ENCODE measurements around the gene FAXC.

Gene FAXC

DNA sequence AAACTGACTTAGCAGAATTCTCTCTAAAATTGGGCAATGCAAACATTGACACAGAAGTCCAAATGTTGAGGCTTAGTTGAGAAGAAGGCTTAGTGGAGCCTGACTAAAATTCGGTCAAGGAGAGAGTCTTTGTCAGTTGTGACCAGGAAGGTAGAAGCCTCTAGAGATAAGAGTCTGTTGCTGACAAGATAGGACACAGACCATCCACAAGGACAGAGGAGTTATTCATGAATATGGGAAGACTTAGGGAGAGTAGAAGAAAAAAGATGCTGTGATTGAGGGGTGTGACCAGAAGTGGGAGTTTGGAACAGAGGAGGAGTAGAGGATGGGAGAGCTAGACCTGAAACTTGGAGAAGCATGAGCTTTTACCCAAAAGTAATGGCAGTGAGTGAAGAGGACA lies 7.2 kb upstream of the FAXC start:
- Histone ChIP-seq H3K9ac (ENCODE audit: low read depth, low read length) (no peak overlapping the region), H3K4me2 (ENCODE audit: insufficient read depth, low read length) (no peak overlapping the region), H3K36me3 (ENCODE audit: insufficient read depth, low read length) (no peaks in the 10 kb centered on the region), H3K27me3 (ENCODE audit: insufficient read depth, low read length, poor library complexity) (peaks cover 2% of the 10 kb centered on the region), H3K9me3 (ENCODE audit: insufficient read depth, low read length, severe bottlenecking) (no peaks in the 10 kb centered on the region), H4K20me1 (ENCODE audit: insufficient read depth, low read length) (no peaks in the 10 kb centered on the region), H3K4me3 (ENCODE audit: low read depth in 1 of 2, low read length in 2 of 2) (no peak overlapping the region), H2AFZ (ENCODE audit: low read depth, low read length) (no peak overlapping the region), H3K4me1 (ENCODE audit: insufficient read depth, low read length) (no peaks in the 10 kb centered on the region), H3K79me2 (ENCODE audit: insufficient read depth, low read length) (no peaks in the 10 kb centered on the region), H3K27ac (ENCODE audit: low read length) (no peak overlapping the region)
- TF ChIP-seq EZH2 (IDR thresholded peaks at IDR 0.05; ENCODE audit: borderline replicate concordance, low read depth, low read length, severe bottlenecking) (no peak), CTCF (IDR thresholded peaks at IDR 0.05; ENCODE audit: borderline replicate concordance, extremely low read depth, low read length, poor library complexity, severe bottlenecking) (no peak)
- ATAC-seq (ENCODE audit: insufficient read depth, low read depth): no peak
- DNase-seq: no peak

DNA sequence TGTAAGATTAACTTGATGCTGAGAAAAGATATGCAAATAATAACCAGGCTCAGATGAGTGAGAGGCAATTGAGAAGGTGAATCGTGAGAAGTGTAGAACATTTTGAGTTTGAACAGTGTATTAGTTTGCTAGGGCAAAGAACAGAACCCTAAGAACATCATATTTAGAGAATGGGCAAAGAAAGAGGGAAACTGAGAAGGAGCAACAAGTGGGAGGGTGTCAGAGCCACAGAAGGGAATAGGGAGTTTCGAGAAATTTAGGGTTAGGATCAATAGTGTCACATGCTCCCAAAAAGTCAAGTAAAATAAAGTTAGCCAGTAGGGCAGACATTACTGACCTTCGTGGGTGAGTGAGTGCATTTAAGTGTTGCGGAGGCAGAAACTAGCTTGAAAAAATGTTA lies 5.5 kb upstream of the FAXC start:
- no peak overlapping the region for H3K4me2 ChIP-seq (ENCODE audit: insufficient read depth, low read length)
- no peaks in the 10 kb centered on the region for H3K9me3 ChIP-seq (ENCODE audit: insufficient read depth, low read length, severe bottlenecking)
- no peaks in the 10 kb centered on the region for H4K20me1 ChIP-seq (ENCODE audit: insufficient read depth, low read length)
- TF ChIP-seq EZH2 (IDR thresholded peaks at IDR 0.05; ENCODE audit: borderline replicate concordance, low read depth, low read length, severe bottlenecking) (no peak), CTCF (IDR thresholded peaks at IDR 0.05; ENCODE audit: borderline replicate concordance, extremely low read depth, low read length, poor library complexity, severe bottlenecking) (no peak)
- H3K4me3 ChIP-seq (ENCODE audit: low read depth in 1 of 2, low read length in 2 of 2): no peak overlapping the region
- ATAC-seq (ENCODE audit: insufficient read depth, low read depth): no peak
- H3K9ac ChIP-seq (ENCODE audit: low read depth, low read length): no peak overlapping the region
- H2AFZ ChIP-seq (ENCODE audit: low read depth, low read length): no peak overlapping the region
- H3K79me2 ChIP-seq (ENCODE audit: insufficient read depth, low read length): no peaks in the 10 kb centered on the region
- H3K36me3 ChIP-seq (ENCODE audit: insufficient read depth, low read length): no peaks in the 10 kb centered on the region
- no peak overlapping the region for H3K27ac ChIP-seq (ENCODE audit: low read length)
- no peaks in the 10 kb centered on the region for H3K27me3 ChIP-seq (ENCODE audit: insufficient read depth, low read length, poor library complexity)
- no peaks in the 10 kb centered on the region for H3K4me1 ChIP-seq (ENCODE audit: insufficient read depth, low read length)
- DNase-seq: no peak

GRCh38 chr6:99353126-99353525 lies 3.7 kb upstream of the FAXC start:
- no peak for DNase-seq
- no peaks in the 10 kb centered on the region for H3K36me3 ChIP-seq (ENCODE audit: insufficient read depth, low read length)
- TF ChIP-seq EZH2 (IDR thresholded peaks at IDR 0.05; ENCODE audit: borderline replicate concordance, low read depth, low read length, severe bottlenecking) (no peak), CTCF (IDR thresholded peaks at IDR 0.05; ENCODE audit: borderline replicate concordance, extremely low read depth, low read length, poor library complexity, severe bottlenecking) (no peak)
- H3K4me1 ChIP-seq (ENCODE audit: insufficient read depth, low read length): no peaks in the 10 kb centered on the region
- H3K27ac ChIP-seq (ENCODE audit: low read length): no peak overlapping the region
- no peaks in the 10 kb centered on the region for H3K79me2 ChIP-seq (ENCODE audit: insufficient read depth, low read length)
- H3K9ac ChIP-seq (ENCODE audit: low read depth, low read length): no peak overlapping the region
- H3K27me3 ChIP-seq (ENCODE audit: insufficient read depth, low read length, poor library complexity): no peaks in the 10 kb centered on the region
- H3K4me3 ChIP-seq (ENCODE audit: low read depth in 1 of 2, low read length in 2 of 2): no peak overlapping the region
- peak; percentile 50; the same call in 1 of the 3 replicates for ATAC-seq (ENCODE audit: insufficient read depth, low read depth)
- H3K9me3 ChIP-seq (ENCODE audit: insufficient read depth, low read length, severe bottlenecking): no peaks in the 10 kb centered on the region
- H3K4me2 ChIP-seq (ENCODE audit: insufficient read depth, low read length): no peak overlapping the region
- H4K20me1 ChIP-seq (ENCODE audit: insufficient read depth, low read length): no peaks in the 10 kb centered on the region
- H2AFZ ChIP-seq (ENCODE audit: low read depth, low read length): no peak overlapping the region

DNA sequence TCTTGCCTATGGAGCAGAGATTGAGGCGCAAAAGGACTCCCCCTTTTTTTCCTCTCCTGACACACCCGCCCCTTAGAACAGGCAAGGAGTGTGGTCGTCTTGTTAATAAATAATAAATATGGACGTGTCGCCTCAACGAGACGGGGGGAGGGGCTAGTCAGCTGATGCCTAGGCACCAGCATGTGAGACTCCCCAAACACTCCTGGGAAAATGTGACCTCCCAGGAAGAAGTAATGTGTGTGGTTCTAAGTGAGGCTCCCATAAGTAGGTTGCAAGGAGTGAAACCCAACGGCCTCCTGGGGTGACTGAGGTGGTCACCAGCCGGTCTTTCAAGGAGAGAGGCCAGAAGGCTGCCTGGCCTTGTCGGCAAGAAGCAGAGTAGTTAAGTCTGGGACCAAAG lies 1.1 kb upstream of the FAXC start:
- Histone ChIP-seq H2AFZ (ENCODE audit: low read depth, low read length) (no peak overlapping the region), H3K79me2 (ENCODE audit: insufficient read depth, low read length) (no peaks in the 10 kb centered on the region), H3K9me3 (ENCODE audit: insufficient read depth, low read length, severe bottlenecking) (no peaks in the 10 kb centered on the region), H3K9ac (ENCODE audit: low read depth, low read length) (no peak overlapping the region), H3K4me1 (ENCODE audit: insufficient read depth, low read length) (no peaks in the 10 kb centered on the region), H3K4me3 (ENCODE audit: low read depth in 1 of 2, low read length in 2 of 2) (no peak overlapping the region), H3K27ac (ENCODE audit: low read length) (no peak overlapping the region), H4K20me1 (ENCODE audit: insufficient read depth, low read length) (no peaks in the 10 kb centered on the region), H3K4me2 (ENCODE audit: insufficient read depth, low read length) (no peak overlapping the region), H3K27me3 (ENCODE audit: insufficient read depth, low read length, poor library complexity) (no peaks in the 10 kb centered on the region), H3K36me3 (ENCODE audit: insufficient read depth, low read length) (no peaks in the 10 kb centered on the region)
- ATAC-seq (ENCODE audit: insufficient read depth, low read depth): no peak
- TF ChIP-seq EZH2 (IDR thresholded peaks at IDR 0.05; ENCODE audit: borderline replicate concordance, low read depth, low read length, severe bottlenecking) (no peak), CTCF (IDR thresholded peaks at IDR 0.05; ENCODE audit: borderline replicate concordance, extremely low read depth, low read length, poor library complexity, severe bottlenecking) (no peak)
- DNase-seq: no peak

Data from DND-41 (cell line).